NCI-H526 treated with DMSO at 0.1 percent for 48 hours (cell line): Measurements from ENCODE around the gene DUOX1.
"Not testable (repeated sequence)": the region's sequence is repeated elsewhere in the genome, so short reads cannot be mapped to it uniquely, and the experiment has no call there.

Experiments
- DNase-seq: peaks from one replicate; lab custom pipeline; 2025; lab: John Stamatoyannopoulos, UW

The DUOX1 gene

GRCh38 chr15:45121706-45122417 lies 7.9 kb upstream of the DUOX1 start:
- no peak for DNase-seq

- no peak for DNase-seq
Measured at GRCh38 chr15:45122719-45123118, 7.1 kb upstream of the DUOX1 start.

- no peak for DNase-seq
Measured at GRCh38 chr15:45123397-45123796, 6.4 kb upstream of the DUOX1 start.

GRCh38 chr15:45126535-45127158 lies 3.1 kb upstream of the DUOX1 start:
- DNase-seq: no peak

- no peak for DNase-seq
Measured at GRCh38 chr15:45128971-45129639, 689 bp upstream of the DUOX1 start.

- DNase-seq: no peak
Measured at GRCh38 chr15:45130291-45131000, 652 bp downstream of the DUOX1 start.

DNA sequence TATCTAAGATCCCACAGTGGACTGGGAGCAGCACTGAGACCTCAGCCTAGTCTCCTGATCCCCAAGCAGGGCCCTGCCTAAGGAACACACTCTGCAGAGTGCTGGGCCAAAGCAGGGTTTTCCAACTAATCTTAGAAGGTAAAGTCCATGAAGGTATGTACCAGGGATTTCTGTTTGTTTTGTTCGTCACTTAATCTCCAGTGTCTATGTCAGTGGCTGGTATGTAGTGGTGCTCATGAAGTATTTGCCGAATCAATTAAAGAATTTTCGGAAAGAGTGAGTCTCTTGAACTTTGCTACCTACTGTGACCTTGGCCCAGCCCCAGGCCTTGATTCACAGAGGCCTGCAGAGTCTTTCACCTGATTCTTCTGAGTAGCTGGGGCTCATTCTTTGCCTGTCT lies 1.7 kb downstream of the DUOX1 start:
- no peak for DNase-seq

- no peak for DNase-seq
Measured at GRCh38 chr15:45132844-45133560, 3.2 kb downstream of the DUOX1 start.

GRCh38 chr15:45133561-45133920 lies 3.7 kb downstream of the DUOX1 start:
- DNase-seq: no peak

- no peak for DNase-seq
Measured at GRCh38 chr15:45134046-45134445, 4.3 kb downstream of the DUOX1 start.

DNA sequence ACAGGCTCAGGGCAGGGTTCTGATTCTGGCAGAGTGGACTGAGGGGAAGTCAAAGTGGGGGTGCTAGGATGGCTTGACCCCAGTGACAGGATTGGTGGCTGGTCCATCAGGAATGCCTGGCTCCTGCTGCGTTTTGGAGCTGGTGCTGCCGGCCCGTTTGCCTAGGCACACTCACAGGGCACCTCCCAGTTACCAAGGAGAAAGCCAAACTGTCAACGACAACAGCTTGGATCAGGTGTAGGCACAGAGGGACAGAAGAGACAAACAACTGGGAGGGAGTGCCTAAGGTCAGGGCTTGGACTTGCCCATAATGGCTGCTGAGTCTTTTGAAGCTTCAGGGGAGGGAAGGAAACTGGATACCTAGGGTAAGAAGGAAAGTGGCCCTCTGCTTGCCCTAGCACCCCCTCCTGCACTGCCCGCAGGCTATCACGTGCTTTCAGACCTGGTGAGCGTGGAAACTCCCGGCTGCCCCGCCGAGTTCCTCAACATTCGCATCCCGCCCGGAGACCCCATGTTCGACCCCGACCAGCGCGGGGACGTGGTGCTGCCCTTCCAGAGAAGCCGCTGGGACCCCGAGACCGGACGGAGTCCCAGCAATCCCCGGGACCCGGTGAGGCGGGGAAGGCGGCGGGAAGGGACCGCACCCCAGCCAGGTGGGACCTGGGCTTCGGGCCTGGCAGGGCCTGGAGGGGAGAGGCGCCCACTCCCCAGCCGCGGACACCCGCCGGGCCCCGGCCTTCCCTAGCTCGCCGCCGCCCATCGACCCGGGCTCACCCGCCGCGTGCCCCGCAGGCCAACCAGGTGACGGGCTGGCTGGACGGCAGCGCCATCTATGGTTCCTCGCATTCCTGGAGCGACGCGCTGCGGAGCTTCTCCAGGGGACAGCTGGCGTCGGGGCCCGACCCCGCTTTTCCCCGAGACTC lies 5.1 kb downstream of the DUOX1 start:
- no peak for DNase-seq

GRCh38 chr15:45135705-45136377 lies 6.0 kb downstream of the DUOX1 start:
- not testable (repeated sequence) for DNase-seq

DNA sequence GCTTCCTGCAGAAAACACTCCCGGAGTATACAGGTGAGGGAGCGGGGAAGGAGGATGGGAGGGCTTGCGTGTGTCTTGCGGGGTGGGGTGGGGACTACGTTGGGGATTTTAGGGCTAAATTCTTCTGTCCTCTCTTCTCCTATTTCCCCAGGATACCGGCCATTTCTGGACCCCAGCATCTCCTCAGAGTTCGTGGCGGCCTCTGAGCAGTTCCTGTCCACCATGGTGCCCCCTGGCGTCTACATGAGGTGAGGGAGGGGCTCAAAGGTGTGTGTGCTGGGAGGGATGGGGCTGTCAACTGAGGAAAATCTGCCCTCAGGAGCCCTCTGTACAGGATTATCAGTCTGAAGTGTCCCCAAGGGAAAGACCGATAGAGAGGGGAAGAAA lies 6.6 kb downstream of the DUOX1 start:
- DNase-seq: no peak

GRCh38 chr15:45137703-45138102 lies 7.9 kb downstream of the DUOX1 start:
- DNase-seq: no peak

- DNase-seq: no peak
Measured at GRCh38 chr15:45138814-45139765, 9.3 kb downstream of the DUOX1 start.

DNA sequence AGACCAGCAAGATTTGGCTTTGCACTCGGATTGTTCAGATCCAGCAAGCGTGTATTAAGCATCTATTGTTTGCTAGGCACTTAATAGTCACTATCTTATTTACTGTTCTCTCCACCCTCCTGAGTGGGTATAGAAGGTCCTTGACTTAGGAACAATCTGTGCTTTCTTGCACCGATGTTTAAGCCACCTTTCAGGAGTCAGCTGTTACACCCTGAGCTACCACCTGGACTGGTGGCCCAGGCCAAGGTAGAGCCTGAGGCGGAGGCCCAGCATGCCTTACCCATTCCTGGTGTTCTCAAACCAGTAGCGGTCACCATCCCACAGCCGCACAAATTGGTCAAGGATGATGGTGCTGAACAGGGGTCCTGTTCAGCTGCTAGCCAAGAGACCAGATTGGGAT lies 10.0 kb downstream of the DUOX1 start:
- no peak for DNase-seq

DNA sequence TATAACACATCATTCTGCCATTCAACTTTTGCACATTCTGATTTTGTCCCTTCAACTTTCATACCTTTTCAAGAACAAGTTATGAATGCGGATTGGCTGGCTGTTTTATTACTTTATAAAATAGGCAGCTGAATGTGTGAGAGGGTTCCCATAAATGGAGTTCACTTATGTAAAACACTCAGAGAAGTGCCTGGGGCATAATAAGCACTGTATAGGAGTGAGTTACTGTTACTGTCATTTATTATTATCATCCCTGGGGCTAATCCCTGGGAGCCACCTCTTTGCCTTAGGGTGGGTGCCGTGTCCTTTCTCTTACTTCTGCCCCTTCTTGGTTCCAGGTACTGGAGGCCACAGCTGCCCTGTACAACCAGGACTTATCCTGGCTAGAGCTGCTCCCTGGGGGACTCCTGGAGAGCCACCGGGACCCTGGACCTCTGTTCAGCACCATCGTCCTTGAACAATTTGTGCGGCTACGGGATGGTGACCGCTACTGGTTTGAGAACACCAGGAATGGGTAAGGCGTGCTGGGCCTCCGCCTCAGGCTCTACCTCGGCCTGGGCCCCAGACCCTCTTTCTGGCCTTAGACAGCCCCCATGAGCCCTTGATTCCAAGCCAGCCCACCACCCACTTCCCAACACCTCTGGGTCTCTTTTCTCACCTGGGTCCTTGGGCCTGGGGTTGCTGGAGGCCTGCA lies 10.9 kb downstream of the DUOX1 start:
- no peak for DNase-seq

DNA sequence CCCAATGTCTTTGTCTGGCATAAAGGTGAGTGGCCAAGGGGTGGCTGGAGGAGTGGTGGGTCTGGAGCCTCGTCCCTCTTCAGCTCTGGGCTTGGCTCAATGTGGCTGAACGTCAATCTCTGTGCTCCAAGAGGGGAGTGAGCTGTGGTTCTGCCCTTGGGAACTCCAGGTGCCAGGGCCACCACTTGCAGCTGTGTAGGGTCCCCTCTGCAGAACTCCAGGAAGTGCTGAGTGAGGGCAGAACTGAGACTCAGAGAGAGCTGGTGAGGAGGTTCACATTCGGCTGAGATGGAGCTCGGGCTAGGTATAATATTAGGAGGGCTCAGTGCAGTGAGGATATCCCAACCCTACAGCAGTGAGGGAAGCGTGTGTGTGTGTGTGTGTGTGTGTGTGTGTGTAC lies 11.6 kb downstream of the DUOX1 start:
- DNase-seq: no peak

DNA sequence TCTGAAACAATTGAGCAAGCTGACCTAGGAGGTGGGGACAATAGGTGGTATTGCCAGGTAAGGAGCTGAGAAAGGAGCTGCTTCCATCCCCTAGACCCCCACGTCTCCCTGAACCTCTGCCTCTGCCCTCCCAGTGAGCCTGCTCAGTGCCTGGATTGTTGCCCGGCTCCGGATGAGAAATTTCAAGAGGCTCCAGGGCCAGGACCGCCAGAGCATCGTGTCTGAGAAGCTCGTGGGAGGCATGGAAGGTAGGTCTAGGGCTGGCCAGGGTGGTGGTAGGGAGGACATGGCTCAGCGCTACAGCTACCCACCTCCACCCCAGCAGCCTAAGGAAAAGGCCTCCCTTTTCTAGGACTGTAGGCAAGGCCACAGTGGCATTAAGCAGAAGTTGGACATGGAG lies 13.3 kb downstream of the DUOX1 start:
- no peak for DNase-seq
